Measurements from ENCODE around the gene FAM193B.

Gene FAM193B

DNA sequence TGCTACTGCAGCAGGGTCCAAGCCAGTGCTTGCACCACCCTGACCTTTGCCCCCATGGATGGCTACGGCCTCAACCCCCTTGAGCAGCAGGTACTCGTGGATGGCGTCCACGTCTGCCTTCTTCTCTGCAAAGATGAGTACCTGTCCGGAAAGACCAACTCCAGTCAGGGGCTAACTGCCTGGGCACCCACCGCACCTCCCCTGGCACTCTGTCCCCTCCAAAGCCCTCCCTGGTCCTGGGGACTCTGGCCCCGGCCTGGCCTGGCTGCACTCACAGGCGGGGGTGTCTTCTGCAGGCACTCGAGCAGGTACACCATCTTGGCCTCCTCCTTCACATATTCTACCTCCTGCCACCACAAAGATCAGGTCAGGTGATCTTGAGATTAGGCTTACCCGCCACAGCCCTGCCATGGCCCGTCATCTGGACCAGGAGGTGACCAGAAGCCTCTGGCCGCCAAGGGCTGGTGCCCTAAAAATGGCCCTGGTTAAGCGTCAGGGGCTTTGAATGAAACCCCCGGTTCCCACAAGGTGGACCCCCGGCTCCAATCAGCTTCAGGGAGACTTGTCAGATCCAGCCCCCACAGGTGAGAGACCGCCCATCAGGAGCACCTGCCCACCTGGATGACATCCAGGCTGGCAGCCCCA lies 41.5 kb downstream of the FAM193B start:
- Histone ChIP-seq H3K27me3 (replicated peaks; ENCODE audit: control insufficient read depth, insufficient read depth, low read length) (no peaks in the 10 kb centered on the region), H3K36me3 (ENCODE audit: control insufficient read depth, insufficient read depth, low read length) (peaks cover 37% of the 10 kb centered on the region), H3K4me3 (replicated peaks; ENCODE audit: low read depth, low read length) (no peak overlapping the region)
- no peak for DNase-seq (ENCODE audit: extremely low read depth, insufficient read length)
- TF ChIP-seq, protein P1, sequence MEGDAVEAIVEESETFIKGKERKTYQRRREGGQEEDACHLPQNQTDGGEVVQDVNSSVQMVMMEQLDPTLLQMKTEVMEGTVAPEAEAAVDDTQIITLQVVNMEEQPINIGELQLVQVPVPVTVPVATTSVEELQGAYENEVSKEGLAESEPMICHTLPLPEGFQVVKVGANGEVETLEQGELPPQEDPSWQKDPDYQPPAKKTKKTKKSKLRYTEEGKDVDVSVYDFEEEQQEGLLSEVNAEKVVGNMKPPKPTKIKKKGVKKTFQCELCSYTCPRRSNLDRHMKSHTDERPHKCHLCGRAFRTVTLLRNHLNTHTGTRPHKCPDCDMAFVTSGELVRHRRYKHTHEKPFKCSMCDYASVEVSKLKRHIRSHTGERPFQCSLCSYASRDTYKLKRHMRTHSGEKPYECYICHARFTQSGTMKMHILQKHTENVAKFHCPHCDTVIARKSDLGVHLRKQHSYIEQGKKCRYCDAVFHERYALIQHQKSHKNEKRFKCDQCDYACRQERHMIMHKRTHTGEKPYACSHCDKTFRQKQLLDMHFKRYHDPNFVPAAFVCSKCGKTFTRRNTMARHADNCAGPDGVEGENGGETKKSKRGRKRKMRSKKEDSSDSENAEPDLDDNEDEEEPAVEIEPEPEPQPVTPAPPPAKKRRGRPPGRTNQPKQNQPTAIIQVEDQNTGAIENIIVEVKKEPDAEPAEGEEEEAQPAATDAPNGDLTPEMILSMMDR (IDR thresholded peaks at IDR 0.05; ENCODE audit: insufficient read depth, low read length, poor library complexity, severe bottlenecking) = no peak

DNA sequence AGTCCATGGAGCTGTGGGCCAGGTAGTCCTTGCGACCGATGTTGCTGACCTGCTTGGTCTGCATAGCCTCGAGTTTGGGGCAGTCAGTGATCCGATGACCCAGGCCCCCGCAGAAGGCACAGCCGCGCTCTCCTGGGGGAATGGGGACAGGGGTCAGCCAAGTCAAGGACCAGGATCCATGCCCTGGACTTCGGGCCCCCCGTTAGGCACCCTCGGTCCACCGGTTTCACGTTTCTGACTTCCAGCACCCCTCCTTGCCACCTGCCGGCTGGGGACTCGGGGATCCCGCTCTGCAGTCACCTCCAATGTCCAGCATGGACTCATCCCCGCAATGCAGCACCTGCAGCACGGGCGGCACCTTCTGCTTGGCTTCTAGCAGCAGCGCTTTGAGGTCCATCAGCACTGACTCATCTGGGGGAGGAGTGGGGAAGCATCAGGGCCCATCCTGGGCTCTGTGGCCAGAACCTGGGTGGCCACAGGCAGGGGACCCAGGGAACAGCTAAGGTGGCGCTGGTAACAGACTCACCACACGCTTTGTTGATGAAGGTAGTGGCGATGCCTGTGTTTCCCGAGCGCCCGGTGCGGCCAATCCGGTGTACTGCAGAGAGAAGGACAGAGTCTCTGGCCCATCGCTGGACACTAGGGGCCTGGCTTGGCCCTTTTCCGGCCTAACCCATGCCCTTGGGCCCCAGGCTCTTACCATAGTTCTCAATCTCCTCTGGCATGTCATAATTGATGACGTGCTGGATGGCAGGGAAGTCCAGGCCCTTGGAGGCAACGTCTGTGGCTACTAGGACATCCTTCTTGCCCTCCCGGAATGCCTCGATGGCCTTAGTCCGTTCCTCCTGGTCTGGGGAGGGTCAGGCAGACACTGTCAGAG lies 42.3 kb downstream of the FAM193B start:
- Histone ChIP-seq H3K4me3 (replicated peaks; ENCODE audit: low read depth, low read length) (no peak overlapping the region), H3K36me3 (ENCODE audit: control insufficient read depth, insufficient read depth, low read length) (peaks cover 37% of the 10 kb centered on the region), H3K27me3 (replicated peaks; ENCODE audit: control insufficient read depth, insufficient read depth, low read length) (no peaks in the 10 kb centered on the region)
- no peak for DNase-seq (ENCODE audit: extremely low read depth, insufficient read length)
- TF ChIP-seq, protein P1 (IDR thresholded peaks at IDR 0.05; ENCODE audit: insufficient read depth, low read length, poor library complexity, severe bottlenecking) = no peak

DNA sequence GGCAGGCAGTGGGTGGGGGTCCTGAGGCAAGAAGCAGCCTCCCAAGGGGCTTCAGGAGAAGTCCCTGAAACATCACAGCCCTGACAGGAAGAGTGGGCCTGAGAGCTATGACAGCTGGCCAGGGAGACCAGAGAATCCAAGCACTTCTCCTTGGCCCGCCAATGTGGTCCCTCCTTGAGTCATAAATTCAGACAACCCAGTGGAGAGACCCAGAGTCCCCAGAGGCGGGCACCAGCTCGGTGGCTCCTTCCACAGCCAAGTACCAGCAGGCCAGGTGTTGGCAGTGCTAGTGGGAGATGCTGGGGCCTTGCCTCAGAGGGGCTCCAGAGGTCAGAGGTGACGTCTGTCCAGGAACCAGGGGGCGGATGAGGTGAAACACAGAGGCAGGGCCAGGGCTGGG lies 43.2 kb downstream of the FAM193B start:
- TF ChIP-seq, protein P1 (IDR thresholded peaks at IDR 0.05; ENCODE audit: insufficient read depth, low read length, poor library complexity, severe bottlenecking) = no peak
- no peak overlapping the region for H3K4me3 ChIP-seq (replicated peaks; ENCODE audit: low read depth, low read length)
- no peak for DNase-seq (ENCODE audit: extremely low read depth, insufficient read length)
- no peaks in the 10 kb centered on the region for H3K27me3 ChIP-seq (replicated peaks; ENCODE audit: control insufficient read depth, insufficient read depth, low read length)
- H3K36me3 ChIP-seq (ENCODE audit: control insufficient read depth, insufficient read depth, low read length) = peaks cover 37% of the 10 kb centered on the region

DNA sequence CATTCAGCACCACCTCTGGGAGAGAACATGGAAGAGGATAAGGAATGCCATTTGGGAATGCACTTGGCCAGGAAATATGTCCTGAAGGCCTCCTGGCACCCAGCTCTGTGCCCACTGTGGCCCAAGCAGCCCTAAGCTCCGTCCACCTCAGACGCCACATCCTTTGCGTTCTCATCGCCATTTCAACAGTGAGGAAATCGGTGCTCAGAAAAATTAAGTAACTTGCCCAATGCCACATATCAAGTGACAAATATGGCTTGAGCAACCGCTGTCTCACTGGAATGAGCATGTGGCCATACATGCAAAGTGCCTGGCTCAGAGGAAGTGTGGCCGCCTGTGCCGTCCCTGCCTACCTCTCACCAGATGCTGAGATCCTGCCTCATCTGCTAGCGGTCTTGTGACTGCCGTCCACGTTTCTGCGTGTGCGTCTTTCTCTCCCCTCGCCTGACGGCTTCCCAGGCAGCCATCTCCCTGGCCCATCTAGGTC lies 43.8 kb downstream of the FAM193B start:
- TF ChIP-seq, protein P1 (IDR thresholded peaks at IDR 0.05; ENCODE audit: insufficient read depth, low read length, poor library complexity, severe bottlenecking) = no peak
- no peaks in the 10 kb centered on the region for H3K27me3 ChIP-seq (replicated peaks; ENCODE audit: control insufficient read depth, insufficient read depth, low read length)
- peak overlapping the region; percentile 81 for H3K4me3 ChIP-seq (replicated peaks; ENCODE audit: low read depth, low read length)
- no peak for DNase-seq (ENCODE audit: extremely low read depth, insufficient read length)
- peaks cover 35% of the 10 kb centered on the region for H3K36me3 ChIP-seq (ENCODE audit: control insufficient read depth, insufficient read depth, low read length)

DNA sequence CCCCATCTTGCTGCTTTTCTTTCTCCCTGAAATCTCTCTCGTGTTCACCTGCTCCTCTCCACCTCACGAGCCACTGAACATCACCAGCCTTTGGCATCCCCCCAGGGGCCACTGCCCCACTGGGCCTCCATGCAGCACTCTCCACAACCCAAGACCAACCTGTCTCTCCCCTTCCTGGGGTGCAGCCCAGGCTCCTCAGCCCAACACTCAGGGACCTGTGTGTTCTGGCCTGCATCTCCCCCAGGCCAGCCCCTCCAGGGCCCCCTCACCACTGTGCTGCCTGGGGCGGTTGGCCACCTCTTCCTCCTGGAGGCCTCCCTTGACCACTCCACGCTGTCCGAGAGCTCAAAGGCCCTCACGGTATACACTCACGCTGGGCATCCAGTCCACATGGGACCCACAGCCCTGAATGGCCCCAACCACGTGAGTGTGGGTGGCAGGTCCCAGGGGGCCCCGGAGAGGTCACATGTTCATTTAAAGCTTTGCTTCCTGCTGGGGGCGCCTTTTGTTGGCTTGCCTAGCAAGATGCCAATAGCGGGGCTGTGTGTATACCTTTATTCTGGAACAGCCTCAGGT lies 44.3 kb downstream of the FAM193B start:
- Histone ChIP-seq H3K4me3 (replicated peaks; ENCODE audit: low read depth, low read length) (peak overlapping the region; percentile 81), H3K36me3 (ENCODE audit: control insufficient read depth, insufficient read depth, low read length) (peaks cover 34% of the 10 kb centered on the region), H3K27me3 (replicated peaks; ENCODE audit: control insufficient read depth, insufficient read depth, low read length) (no peaks in the 10 kb centered on the region)
- DNase-seq (ENCODE audit: extremely low read depth, insufficient read length) = peak; percentile 76
- TF ChIP-seq, protein P1 (IDR thresholded peaks at IDR 0.05; ENCODE audit: insufficient read depth, low read length, poor library complexity, severe bottlenecking) = peak; percentile 31
